GM13977 (cell line): ENCODE results near the gene GAPVD1.
A peak's percentile ranks its signal among the peaks of the same experiment; 100 is the strongest.

Source experiments
- DNase-seq: peaks from one replicate; pipeline ENCODE4 v3.0.0; 2012; ENCODE audit warnings: low spot score
- CTCF ChIP-seq: IDR thresholded peaks from 2 replicates; pipeline ENCODE4 v1.5.1; 2012; ENCODE audit warnings: mild to moderate bottlenecking, control low read depth; ENCODE audit not compliant: insufficient read depth; ENCODE audit errors: extremely low read depth, missing control alignments
- in situ Hi-C: fragments of 300-500 bp; cut with MboI; formaldehyde crosslinking; loops from one replicate; pipeline ENCODE4 v1.12.0; 2022; ENCODE audit warnings: low sequenced_read_pairs, low pct_unique_long_range_greater_than_20kb, mixed read lengths, inconsistent platforms; ENCODE audit not compliant: unreplicated experiment

Gene GAPVD1

DNA sequence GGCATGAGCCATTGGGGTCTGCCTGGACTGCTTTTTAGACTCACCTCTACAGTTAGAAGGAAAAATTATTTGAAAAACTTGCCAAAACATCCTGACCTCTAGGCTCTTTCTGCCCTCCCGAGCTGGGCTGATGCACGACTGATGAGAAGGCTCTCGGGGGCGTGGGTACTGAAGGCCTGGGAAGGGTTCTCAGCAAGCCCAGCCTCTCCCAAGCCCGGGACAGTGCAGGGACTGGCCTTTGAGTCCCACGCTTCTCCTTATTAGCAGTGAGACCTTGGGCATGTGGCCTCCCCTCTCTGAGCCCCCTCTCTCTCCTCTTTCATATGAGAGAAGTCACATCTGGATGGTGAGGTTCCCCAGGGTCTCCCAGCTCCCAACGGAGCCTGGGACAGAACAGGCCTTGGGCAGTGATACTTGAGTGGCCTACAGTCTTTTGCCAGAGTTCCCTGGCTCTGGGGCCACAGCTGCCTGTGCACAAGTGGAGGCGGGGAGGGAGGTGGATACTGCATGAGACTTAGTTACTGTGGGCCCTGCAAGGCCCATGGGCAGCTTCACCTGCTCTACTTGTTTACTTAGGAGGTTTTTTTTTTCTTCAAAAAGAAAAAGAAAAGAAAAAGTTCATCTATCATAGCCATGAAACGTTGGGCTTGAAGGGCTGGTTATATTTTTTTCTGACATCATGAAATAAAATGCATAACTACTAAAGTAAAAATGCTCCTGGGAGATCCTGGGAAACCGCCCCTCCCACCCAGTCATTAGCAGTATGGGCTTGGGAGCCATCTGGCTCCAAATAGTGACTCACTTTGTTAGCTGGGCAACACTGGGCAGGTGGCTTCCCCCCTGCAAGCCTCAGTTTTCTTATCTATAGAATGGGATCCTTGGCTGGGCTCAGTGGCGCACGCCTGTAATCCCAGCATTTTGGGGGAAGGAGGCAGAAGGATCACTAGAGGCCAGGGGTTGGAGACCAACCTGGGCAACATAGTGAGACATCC is 139.4 kb downstream of the GAPVD1 start:
- in situ Hi-C loops = loop anchor here (25.0 kb wide), 1 partner anchor 836 kb away; no protein-coding TSS in a partner anchor
- DNase-seq = no peak
- TF ChIP-seq CTCF = no peak

- TF ChIP-seq CTCF = no peak
- in situ Hi-C loops = loop anchor here (25.0 kb wide), 1 partner anchor 833 kb away; no protein-coding TSS in a partner anchor
- no peak for DNase-seq
Measured at GRCh38 chr9:125404733-125405132, 143.1 kb downstream of the GAPVD1 start.

GRCh38 chr9:125405938-125406809 is 144.5 kb downstream of the GAPVD1 start:
- in situ Hi-C loops = loop anchor here (25.0 kb wide), 1 partner anchor 831 kb away; no protein-coding TSS in a partner anchor
- no peak for DNase-seq

DNA sequence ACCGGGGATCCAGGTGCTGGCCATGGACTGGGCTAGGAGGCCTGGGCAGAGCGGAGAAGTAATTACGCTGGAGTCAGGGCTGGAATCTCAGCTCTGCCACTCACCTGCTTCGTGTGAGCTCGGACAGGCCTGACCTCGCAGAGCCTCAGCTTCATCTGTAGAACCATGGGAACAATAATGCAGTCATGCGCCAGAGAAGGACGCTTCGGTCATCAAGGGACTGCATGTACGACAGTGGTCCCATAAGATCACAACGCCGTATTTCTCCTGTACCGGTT is 145.1 kb downstream of the GAPVD1 start:
- DNase-seq = no peak
- in situ Hi-C loops = loop anchor here (25.0 kb wide), 1 partner anchor 831 kb away; no protein-coding TSS in a partner anchor
- TF ChIP-seq CTCF = no peak

More at GRCh38 chr9:125405938-125406809, 144.5 kb downstream of the GAPVD1 start:
- TF ChIP-seq CTCF = no peak

DNA sequence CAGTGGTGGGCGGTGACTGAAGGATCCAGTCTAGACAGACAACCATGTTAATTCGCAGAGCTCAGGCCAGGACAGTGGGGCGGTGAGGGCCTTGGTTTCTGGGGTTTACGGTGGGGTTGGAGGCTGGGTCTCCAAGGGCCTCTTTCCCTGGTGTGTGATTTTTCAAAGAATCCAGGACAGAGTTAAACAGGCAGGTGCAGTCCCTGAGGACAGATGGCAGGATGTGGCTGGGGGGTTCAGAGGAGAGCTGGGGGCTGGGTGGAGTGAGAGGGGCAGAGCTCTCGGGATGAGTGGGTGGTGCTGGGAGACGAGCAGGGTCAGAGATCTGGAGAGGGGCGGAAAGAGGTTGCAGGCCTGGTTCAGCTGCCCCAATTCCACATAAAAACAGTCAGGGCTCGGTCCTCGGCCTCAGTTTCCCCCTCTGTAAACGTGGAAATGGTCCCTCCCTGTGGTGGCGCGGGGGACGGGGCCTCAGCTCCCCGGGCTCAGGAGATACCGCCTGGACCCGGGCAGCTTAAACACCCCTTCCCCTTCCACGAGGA is 145.9 kb downstream of the GAPVD1 start:
- DNase-seq = no peak
- peak; percentile 0 for TF ChIP-seq CTCF
- in situ Hi-C loops = loop anchor here (25.0 kb wide), 1 partner anchor 830 kb away; no protein-coding TSS in a partner anchor
